Fibroblast of the conjunctiva (primary cell): ENCODE measurements around the gene PSMA8.
"Not testable (repeated sequence)": the region's sequence is repeated elsewhere in the genome, so short reads cannot be mapped to it uniquely, and the experiment has no call there.

ENCODE experiments used
- DNase-seq: peaks from one replicate; pipeline ENCODE4 v3.0.0-alpha.2; 2010; ENCODE audit warnings: low read depth

PSMA8 gene

DNA sequence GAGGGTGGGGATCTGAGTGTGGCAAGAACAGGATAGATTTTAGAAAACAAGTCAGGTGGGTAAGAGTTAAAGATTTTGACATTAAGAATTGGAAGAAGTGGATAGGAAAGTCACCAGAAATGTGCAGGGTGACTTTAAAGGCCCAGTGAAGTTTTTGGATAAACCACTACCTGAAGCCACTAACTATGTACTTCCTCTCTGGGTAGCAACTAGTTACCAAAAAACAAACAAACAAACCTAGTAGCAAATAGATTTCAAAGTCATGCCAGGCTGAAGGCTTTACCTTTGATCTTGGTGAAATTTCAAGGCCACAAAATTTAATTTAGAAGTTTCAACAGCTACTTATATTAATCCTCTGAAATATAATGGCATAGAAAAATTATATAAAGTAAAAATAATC is 42.5 kb downstream of the PSMA8 start:
- no peak for DNase-seq

GRCh38 chr18:26181343-26181826 is 47.7 kb downstream of the PSMA8 start:
- DNase-seq = no peak

- no peak for DNase-seq
Observed at GRCh38 chr18:26183395-26184112, 49.9 kb downstream of the PSMA8 start.

- DNase-seq = no peak
Observed at GRCh38 chr18:26185267-26185666, 51.6 kb downstream of the PSMA8 start.

DNA sequence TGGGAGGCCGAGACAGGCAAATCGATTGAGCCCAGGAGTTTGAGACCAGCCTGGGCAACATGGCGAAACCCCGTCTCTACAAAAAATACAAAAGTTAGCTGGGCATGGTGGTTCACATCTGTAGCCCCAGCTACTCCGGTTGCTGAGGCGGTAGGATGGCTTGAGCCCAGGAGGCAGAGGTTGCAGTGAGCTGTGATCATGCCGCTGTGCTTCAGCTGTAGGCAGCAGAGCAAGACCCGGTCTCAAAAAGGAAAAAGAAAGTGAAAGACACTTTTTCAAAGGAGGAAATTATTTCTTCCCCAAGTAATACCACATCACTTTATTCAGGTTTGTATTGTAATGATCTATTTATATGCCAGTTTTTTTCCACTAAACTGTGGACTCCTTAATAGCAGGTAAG is 56.8 kb downstream of the PSMA8 start:
- no peak for DNase-seq

- no peak for DNase-seq
Observed at GRCh38 chr18:26192233-26192632, 58.6 kb downstream of the PSMA8 start.

DNA sequence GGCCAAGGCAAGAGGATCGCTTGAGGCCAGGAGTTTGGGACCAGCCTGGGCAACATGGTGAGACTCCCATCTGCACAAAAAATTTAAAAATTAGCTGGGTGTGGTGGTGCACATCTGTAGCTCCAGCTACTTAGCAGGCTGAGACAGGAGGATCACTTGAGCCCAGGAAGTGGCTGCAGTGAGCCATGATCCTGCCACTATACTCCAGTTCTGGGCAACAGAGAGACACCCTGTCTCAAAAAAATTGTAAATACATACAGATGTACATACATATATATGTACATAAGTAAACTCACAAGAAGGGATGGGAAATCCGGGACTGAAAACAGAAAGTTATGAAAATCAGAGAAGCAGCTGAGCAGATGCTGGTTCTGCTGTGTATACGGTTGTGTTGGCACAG is 62.9 kb downstream of the PSMA8 start:
- no peak for DNase-seq

GRCh38 chr18:26202001-26202400 is 68.3 kb downstream of the PSMA8 start:
- DNase-seq = not testable (repeated sequence)

GRCh38 chr18:26205318-26205717 is 71.6 kb downstream of the PSMA8 start:
- DNase-seq = no peak

GRCh38 chr18:26206488-26206887 is 72.8 kb downstream of the PSMA8 start:
- no peak for DNase-seq

DNA sequence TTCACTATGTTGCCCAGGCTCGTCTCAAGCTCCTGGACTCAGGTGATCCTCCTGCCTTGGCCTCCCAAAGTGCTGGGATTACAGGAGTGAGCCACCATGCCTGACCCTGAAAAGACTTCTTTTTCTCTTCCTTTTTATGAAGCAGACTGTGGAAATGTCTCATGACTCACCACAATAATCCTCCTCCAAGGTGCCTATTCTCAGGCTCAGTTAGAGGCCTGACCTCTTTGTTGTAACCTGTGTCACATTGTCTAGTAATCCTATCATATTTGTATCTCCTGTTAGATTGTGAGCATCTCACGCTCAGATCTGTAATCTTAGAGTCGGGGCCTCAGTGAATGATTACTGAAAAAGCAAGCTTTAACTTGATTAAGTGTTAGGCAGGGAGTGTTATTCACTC is 74.3 kb downstream of the PSMA8 start:
- DNase-seq = no peak

DNA sequence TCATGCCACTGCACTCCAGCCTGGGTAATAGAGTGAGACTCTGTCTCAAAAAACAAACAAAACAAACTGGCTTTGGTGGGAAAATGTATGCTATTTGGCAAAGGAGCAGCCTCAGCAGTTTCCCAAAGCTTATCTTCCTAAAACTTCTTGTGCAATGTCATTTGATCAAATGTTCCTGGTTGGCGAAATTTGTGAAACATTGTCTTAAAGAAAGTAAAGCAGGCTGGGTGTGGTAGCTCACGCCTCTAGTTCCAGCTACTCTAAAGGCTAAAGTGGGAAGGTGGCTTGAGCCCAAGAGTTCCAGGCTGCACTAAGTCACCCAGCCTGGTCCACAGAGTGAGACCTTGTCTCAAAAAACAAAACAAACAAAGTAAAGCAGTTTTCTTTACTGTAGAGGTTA is 75.3 kb downstream of the PSMA8 start:
- no peak for DNase-seq

- DNase-seq = no peak
Observed at GRCh38 chr18:26210147-26210546, 76.5 kb downstream of the PSMA8 start.

DNA sequence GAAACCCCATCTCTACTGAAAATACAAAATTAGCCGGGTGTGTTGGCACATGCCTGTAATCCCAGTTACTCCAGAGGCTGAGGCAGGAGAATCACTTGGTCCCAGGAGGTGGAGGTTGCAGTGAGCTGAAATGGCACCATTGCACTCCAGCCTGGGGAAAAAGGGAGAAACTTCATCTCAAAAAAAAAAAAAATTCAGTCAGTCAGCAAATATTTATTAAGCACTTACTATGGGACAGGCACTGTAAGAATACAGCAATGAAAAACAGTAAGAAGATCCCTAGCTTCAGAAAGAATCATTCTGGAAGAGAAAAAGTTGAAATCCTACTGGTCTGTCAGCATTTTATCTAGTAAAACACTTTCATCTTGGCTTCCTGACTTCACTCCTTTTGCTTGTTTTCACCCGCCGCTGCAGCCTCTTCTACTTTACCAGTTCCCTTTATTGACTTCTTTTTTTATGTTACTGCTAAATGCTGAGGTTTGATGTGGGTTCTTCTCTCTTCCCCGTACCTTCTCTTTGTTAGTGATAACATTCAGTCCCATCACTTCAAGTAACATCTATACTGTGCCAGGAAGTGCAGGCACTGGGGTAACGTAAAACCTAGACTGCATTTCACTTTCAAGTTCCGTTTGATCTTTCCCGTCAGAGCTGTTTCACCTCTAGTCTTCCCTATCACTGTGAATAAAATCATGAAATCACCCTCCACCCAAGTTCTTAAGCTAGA is 81.7 kb downstream of the PSMA8 start:
- no peak for DNase-seq

DNA sequence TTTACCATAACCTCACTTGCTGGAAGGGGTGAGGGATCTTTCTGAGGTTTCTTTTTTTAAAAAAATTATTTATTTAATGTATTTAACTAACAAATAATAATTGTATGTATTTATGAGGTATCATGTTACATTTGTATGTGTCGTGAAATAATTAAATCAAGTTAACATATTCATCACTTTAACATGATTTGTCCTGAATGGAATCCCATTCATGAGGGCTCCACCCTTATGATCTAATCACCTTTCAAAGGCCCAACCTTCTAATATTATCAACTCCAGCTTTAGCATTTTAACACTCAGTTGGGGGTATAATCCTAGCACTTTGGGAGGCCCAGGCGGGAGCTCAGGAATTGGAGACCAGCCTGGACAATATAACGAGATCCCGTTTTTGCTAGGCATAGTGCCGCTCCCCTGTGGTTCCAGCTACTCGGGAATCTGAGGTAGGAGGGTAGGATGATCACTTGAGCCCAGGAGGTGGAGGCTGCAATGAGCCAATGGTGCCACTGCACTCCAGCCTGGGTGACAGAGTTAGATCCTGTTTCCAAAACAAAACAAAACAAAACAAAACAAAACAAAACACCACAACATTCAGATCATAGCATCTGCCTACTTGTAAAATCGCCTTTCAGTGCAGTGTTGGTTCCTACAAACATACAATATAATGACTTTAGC is 91.5 kb downstream of the PSMA8 start:
- no peak for DNase-seq

- no peak for DNase-seq
Observed at GRCh38 chr18:26225915-26226228, 92.2 kb downstream of the PSMA8 start.

DNA sequence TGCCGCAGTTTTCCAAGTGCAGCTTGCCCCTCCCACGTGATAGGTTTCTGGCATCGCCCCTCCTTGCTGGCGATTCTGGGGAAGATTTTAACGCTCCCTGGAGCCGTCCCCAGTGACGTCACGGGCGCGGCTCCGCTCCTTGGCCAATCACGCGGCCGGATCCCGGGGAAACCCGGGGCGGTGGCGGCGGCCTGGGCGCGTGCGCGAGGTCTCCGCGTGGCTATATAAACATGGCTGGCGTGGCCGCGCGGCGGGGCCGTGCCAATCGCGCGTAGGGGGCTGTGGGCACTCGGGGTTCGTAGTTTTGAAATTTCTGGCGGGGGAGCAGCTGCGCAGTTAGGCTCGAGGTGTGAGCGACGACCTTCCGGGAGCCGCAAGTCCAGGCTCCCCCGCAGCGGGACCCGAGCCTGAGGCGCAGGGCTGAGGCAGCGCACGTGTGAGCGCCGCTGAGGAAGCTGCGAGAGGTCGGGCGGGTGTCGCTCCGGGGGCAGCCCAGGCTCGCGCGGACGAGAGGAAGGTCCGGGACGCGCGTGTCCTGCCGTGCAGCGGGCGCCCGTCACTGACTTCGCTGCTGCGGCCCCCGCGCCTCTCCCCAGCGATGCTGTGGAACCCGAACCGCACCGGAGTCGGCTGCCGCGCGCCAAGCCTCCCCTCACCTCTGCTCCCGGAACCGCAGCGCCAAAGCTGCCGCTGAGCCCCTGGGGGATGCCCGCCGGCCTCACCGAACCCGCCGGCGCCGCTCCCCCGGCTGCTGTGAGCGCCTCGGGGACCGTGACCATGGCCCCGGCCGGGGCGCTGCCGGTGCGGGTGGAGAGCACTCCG is 92.8 kb downstream of the PSMA8 start, which contains the start of gene TAF4B:
TSS of gene TAF4B (plus strand) at position 217 of the 822 bp plus-strand sequence. CDS start at position 706, 489 bp downstream.
- peak; percentile 85 for DNase-seq

GRCh38 chr18:26227051-26227670 is 93.5 kb downstream of the PSMA8 start:
- DNase-seq = no peak

GRCh38 chr18:26228562-26229260 is 95.0 kb downstream of the PSMA8 start:
- DNase-seq = no peak

DNA sequence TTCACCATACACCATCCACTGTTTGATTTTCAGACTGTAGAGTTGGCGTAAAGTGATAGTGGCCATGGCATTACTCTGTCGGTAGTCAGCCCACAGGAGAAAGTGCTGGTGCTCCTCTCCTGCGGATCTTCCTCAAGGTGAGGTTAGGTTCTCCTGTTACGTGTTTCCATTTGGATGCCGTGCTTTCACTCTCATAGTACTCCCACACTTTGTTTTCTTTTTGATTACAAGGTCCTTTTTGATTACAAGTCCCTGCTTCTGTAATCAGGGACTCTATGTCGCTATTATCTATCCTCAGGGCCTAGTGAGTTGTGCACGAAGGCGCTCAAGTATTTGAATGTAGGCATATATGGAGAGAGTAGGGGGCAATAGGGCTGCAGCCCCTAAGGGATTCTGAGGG is 96.8 kb downstream of the PSMA8 start:
- DNase-seq = no peak

DNA sequence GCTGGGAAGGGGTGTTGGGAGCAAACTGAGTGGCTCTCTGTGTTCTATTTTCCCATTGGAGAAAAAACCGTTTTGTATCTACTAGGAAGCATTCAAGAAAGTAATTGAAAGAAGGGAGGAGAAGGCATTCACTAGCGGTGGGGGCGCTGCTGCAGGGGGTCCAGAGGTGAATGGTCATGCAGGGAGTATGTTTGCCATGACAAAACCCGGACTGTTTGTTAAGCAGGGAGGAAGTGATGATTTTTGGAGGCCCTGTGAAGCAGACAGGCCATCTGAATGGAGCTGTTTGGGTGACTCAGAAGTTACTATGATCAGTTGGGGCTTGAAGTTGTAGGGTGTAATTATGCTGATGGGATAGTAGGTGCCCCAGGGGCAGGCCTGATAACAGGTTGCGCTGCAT is 99.5 kb downstream of the PSMA8 start:
- no peak for DNase-seq
